ENCODE results near the gene CADM1.
"Not testable (repeated sequence)": the region's sequence is repeated elsewhere in the genome, so short reads cannot be mapped to it uniquely, and the experiment has no call there.

CADM1 gene

GRCh38 chr11:115477410-115477809 is 26.8 kb downstream of the CADM1 start:
- DNase-seq (ENCODE audit: low read depth in 4 of 4, low spot score in 1 of 4): no peak

GRCh38 chr11:115476463-115477286 is 27.5 kb downstream of the CADM1 start:
- DNase-seq (ENCODE audit: low read depth in 4 of 4, low spot score in 1 of 4): no peak

- DNase-seq (ENCODE audit: low read depth in 4 of 4, low spot score in 1 of 4): no peak
These were observed 28.7 kb downstream of the CADM1 start for GRCh38 chr11:115475564-115475963.

- not testable (repeated sequence) for DNase-seq (ENCODE audit: low read depth in 4 of 4, low spot score in 1 of 4)
These were observed 29.9 kb downstream of the CADM1 start for GRCh38 chr11:115474306-115474705.

- no peak for DNase-seq (ENCODE audit: low read depth in 4 of 4, low spot score in 1 of 4)
These were observed 31.0 kb downstream of the CADM1 start for GRCh38 chr11:115473167-115473566.

- DNase-seq (ENCODE audit: low read depth in 4 of 4, low spot score in 1 of 4): no peak
These were observed 32.8 kb downstream of the CADM1 start for GRCh38 chr11:115471367-115471766.

- no peak for DNase-seq (ENCODE audit: low read depth in 4 of 4, low spot score in 1 of 4)
These were observed 33.3 kb downstream of the CADM1 start for GRCh38 chr11:115470928-115471327.

- no peak for DNase-seq (ENCODE audit: low read depth in 4 of 4, low spot score in 1 of 4)
These were observed 34.9 kb downstream of the CADM1 start for GRCh38 chr11:115469361-115469760.

GRCh38 chr11:115466122-115466521 is 38.1 kb downstream of the CADM1 start:
- DNase-seq (ENCODE audit: low read depth in 4 of 4, low spot score in 1 of 4): no peak

GRCh38 chr11:115464269-115464668 is 39.9 kb downstream of the CADM1 start:
- no peak for DNase-seq (ENCODE audit: low read depth in 4 of 4, low spot score in 1 of 4)

GRCh38 chr11:115463606-115464005 is 40.6 kb downstream of the CADM1 start:
- no peak for DNase-seq (ENCODE audit: low read depth in 4 of 4, low spot score in 1 of 4)

- no peak for DNase-seq (ENCODE audit: low read depth in 4 of 4, low spot score in 1 of 4)
These were observed 41.5 kb downstream of the CADM1 start for GRCh38 chr11:115462757-115463156.

- DNase-seq (ENCODE audit: low read depth in 4 of 4, low spot score in 1 of 4): no peak
These were observed 42.1 kb downstream of the CADM1 start for GRCh38 chr11:115462004-115462541.

GRCh38 chr11:115460512-115460911 is 43.7 kb downstream of the CADM1 start:
- no peak for DNase-seq (ENCODE audit: low read depth in 4 of 4, low spot score in 1 of 4)

GRCh38 chr11:115459563-115459962 is 44.7 kb downstream of the CADM1 start:
- DNase-seq (ENCODE audit: low read depth in 4 of 4, low spot score in 1 of 4): no peak

GRCh38 chr11:115458877-115459276 is 45.3 kb downstream of the CADM1 start:
- no peak for DNase-seq (ENCODE audit: low read depth in 4 of 4, low spot score in 1 of 4)

- no peak for DNase-seq (ENCODE audit: low read depth in 4 of 4, low spot score in 1 of 4)
These were observed 48.2 kb downstream of the CADM1 start for GRCh38 chr11:115456019-115456418.

GRCh38 chr11:115455613-115456012 is 48.6 kb downstream of the CADM1 start:
- no peak for DNase-seq (ENCODE audit: low read depth in 4 of 4, low spot score in 1 of 4)

- DNase-seq (ENCODE audit: low read depth in 4 of 4, low spot score in 1 of 4): no peak
These were observed 49.7 kb downstream of the CADM1 start for GRCh38 chr11:115454525-115454924.

- no peak for DNase-seq (ENCODE audit: low read depth in 4 of 4, low spot score in 1 of 4)
These were observed 50.3 kb downstream of the CADM1 start for GRCh38 chr11:115453693-115454490.

GRCh38 chr11:115452241-115452640 is 52.0 kb downstream of the CADM1 start:
- DNase-seq (ENCODE audit: low read depth in 4 of 4, low spot score in 1 of 4): no peak

- no peak for DNase-seq (ENCODE audit: low read depth in 4 of 4, low spot score in 1 of 4)
These were observed 53.7 kb downstream of the CADM1 start for GRCh38 chr11:115450519-115450918.

All from stimulated activated CD4-positive, alpha-beta T cell treated with anti-CD3 and anti-CD28 coated beads, Interleukin-1b, Interleukin-23, amount 100 ng/mL, for 24 hours (primary cell).